GM12872 (cell line): ENCODE measurements around the gene STPG4.

Source experiments
- TF ChIP-seq, protein P1 (sequence below): IDR thresholded peaks from 3 replicates; pipeline ENCODE4 v1.5.1; 2011; ENCODE audit warnings: low read depth, mild to moderate bottlenecking, low read length, moderate library complexity; ENCODE audit not compliant: insufficient read depth

STPG4 gene

DNA sequence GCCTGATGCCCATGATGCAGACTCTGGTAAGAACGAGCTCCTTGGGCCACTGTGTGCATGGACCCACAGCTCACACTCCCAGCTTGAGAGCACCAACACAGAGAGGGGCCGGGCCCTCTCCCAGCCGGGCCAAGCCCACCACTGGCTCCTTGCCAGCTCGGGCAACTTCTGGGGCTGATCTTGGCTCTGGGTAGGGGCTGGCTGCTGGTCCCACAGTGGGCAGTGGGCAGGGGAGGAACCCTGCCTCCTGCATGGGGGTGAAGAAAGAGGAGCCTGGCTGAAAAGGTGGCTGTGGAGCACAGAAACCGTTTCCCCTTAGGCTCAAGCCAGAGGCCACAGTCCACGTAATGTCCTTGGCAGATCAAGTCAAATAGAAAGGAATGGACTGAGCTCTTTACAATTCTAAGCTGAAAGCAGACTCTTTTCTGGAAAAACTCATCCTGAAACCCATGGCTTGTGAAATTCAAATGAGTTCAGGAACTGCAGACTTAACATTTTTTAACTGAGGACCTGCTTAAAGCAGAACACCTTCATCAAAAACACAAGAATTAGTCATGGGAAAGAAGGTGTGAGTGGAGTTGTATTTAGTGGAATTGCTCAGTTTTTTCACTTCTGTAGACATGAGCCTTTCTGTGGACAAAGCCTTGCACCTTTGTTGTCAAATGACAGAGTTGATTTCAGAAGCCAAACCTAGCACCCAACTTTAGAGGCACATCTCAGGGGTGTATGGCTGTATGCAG is 104.9 kb downstream of the STPG4 start:
- TF ChIP-seq, protein P1, sequence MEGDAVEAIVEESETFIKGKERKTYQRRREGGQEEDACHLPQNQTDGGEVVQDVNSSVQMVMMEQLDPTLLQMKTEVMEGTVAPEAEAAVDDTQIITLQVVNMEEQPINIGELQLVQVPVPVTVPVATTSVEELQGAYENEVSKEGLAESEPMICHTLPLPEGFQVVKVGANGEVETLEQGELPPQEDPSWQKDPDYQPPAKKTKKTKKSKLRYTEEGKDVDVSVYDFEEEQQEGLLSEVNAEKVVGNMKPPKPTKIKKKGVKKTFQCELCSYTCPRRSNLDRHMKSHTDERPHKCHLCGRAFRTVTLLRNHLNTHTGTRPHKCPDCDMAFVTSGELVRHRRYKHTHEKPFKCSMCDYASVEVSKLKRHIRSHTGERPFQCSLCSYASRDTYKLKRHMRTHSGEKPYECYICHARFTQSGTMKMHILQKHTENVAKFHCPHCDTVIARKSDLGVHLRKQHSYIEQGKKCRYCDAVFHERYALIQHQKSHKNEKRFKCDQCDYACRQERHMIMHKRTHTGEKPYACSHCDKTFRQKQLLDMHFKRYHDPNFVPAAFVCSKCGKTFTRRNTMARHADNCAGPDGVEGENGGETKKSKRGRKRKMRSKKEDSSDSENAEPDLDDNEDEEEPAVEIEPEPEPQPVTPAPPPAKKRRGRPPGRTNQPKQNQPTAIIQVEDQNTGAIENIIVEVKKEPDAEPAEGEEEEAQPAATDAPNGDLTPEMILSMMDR = no peak

DNA sequence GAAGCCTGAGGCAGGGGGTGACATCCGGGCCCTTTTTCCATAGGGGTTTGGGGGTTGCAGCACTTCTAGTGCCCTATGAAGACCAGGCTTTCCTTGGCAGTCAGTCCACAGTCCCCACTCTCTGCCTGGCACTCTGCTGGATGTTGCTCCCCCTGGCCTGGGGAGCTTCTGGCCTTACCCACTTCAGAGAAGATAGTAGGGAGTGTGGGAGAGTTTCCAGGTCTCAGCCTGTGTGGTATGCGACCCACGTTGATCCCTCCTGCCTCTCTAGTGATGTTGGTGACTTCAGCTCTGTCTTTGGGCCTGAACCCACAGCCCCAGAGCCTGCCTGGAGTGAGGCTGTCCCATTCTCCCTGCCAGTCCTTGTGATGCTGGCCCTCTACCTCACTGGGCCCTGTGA is 105.6 kb downstream of the STPG4 start:
- TF ChIP-seq, protein P1 = no peak

DNA sequence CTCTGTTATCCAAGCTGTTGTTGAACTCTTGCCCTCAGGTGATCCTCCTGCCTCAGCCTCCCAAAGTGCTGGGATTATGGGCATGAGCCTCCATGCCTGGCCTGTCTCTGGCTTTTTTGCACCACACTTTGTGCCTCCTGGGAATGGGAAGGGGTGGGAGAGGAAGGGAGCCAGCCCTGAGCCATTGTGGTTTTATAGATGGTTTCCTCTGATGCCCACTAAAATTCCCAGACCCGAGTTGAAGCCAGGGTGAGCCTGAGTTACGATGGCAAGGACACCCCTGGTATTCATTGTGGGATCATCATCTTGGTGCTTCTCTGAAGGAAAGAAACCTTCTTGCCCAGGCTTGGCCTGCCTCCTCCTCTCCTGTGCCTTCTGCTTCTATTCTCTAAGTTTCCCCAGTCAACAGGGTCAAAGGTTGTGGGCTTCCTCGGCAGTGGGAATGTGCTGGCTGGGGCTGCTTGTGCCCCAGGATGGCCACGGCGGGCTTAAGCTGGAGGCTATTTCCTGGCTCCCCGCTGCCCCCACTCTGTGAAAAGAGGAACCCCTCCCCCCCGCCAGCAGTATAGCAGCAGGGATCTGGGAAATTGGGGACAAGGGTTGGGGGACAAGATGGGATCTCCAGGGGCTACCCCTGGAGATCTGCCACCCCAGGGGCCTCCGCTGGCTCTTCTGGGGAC is 106.2 kb downstream of the STPG4 start:
- TF ChIP-seq, protein P1 = no peak

DNA sequence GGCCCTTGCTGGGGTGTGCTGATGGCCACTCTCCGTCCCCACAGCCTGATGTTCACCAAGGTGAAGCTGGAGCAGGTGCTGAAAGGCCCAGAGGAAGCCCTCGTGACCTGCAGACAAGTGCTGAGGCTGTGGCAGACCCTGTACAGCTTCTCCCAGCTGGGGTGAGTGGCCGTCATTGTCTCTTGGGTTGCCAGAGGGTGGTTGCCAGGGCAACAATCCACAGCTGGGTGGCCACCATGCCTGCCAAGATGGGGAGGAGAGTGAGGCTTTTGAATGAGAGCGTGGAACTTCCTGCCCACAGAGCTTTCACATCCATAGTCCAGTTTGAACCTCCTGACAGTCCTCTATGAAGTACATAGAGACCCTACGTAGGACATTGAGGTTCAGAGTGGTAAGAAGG is 108.8 kb downstream of the STPG4 start:
- TF ChIP-seq, protein P1 = no peak

DNA sequence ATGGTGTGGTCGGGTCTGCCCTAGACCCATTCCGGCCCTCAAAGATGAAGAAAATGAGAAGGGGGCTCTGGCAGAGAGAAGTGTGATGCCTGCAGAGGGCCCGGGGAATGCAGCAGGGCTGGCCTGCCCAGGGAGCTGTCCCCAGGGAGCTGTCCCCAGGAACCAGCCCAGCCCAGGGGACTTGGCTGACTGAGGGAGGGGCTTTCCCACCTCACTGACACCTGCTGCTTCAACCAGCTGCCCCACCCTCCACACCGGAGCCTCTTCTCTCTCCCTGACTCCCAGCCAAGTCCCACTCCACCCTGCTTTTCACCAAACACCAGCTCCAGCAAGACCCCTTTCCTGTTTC is 111.2 kb downstream of the STPG4 start:
- TF ChIP-seq, protein P1 = no peak

DNA sequence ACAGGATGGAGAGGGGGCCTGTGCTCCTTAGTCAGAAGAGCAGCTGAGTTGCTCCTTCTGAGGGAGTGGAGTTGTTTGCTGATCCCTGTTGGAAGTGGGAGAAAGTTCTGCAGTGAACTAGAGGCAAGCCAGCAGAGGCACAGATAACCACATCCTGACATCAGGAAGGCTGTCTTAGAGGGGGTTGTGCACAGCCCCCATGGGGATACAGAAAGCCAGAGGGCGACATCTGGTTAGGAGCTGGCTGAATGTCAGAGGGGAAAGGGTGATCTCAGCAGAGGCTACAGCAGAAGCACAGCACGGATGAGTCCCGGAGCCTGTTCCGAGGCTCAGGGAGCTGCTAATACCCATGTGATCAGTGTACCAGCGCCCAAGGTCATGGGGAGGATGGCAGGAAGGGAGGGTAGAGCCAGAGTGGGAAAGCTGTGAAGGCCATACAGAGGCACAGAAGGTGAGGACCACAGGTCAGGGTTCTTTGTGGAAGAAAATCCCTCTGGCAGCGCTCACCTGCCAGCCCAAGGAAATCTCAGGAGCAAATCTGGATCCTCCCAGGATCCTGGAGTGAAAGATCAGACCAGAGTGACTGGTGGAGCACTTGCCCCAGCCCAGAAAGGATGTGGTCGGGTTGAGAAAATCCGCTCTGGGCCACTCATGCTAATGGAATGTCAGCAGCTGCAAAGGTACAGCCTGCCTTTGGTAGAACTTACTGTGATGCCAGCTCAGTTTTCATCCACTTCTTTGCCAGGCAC is 111.8 kb downstream of the STPG4 start:
- TF ChIP-seq, protein P1 = no peak

DNA sequence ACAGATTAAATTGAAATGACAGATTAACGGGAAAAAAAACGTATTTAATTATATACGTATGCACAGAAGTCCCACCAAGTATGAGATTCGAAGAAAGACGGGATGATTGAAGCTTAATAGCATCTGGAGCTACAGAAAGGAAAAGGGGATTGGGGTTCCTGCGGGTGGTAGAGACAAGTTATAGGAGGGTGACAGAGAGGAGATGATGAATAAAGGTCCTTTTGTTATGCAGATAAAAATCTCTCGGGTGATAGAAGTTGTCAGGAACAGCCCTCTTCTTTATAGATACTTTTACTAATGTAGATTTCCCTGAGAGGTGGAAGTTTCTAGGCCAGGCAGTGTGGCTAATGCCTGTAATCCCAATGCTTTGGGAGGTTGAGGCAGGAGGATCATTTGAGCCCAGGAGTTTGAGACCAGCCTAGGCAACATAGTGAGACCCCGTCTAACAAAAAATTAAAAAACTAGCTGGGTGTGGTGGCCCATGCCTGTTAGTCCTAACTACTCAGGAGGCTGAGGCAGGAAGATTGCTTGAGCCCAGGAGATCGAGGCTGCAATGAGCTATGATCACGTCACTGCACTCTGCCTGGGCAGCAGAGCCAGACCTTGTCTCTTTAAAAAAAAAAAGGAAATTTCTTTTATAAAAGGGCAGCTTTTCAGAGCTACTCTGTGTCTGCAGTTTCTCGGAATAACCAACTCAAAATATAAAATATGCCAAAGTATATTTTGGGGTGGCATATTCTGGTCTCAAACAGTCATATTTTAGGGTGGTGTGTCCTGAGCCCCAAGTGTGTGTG is 113.0 kb downstream of the STPG4 start:
- TF ChIP-seq, protein P1 = no peak
